ENCODE data around the gene MAGI2.

DNA sequence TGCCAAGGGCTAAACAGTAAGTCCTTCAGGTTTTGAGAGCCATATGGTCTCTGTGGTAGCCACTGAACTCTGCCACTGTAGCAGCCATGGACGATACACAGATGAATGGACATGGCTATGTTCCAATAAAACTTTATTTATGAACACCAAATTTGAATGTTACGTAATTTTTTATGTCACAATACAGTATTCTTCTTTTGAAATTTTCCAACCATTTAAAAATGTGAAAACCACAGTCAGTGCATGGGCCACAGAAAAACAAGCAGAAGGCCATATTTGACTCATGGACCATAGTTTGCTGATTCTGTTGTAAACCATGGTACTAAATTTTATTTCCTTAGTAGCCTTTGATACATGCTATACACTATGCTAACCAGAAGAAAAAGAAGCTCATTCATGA, 361.8 kb downstream of the MAGI2 start:
- TF ChIP-seq CTCF (IDR thresholded peaks at IDR 0.05) (no peak), POLR2AphosphoS5 (IDR thresholded peaks at IDR 0.05) (no peak)
